GM12892 (cell line): ENCODE data around the gene CDKN1A.
A peak's percentile ranks its signal among the peaks of the same experiment; 100 is the strongest.

Source experiments
- DNase-seq: peaks from one replicate; pipeline ENCODE4 v3.0.0; 2011; ENCODE audit not compliant: insufficient read length
- FAIRE-seq: peaks from 2 replicates; lab custom pipeline; 2011; peaks lifted over from hg19 to GRCh38; lab: Jason Lieb, UNC
- POLR2A ChIP-seq: IDR thresholded peaks from 2 replicates; pipeline ENCODE4 v1.6.1; 2011; ENCODE audit warnings: low read depth, low read length, control low read depth
- POLR2AphosphoS5 ChIP-seq: IDR thresholded peaks from 2 replicates; pipeline ENCODE4 v1.6.1; 2011; ENCODE audit warnings: low read depth, low read length, control low read depth
- TAF1 ChIP-seq: IDR thresholded peaks from 2 replicates; pipeline ENCODE4 v1.6.1; 2011; ENCODE audit warnings: low read depth, mild to moderate bottlenecking, control low read depth, low read length, borderline replicate concordance

The CDKN1A gene

GRCh38 chr6:36682328-36683144 lies 4.0 kb downstream of the CDKN1A start:
- TF ChIP-seq POLR2AphosphoS5 (peak; percentile 59), POLR2A (no peak)
- FAIRE-seq (peak; percentile 84), DNase-seq (no peak)

DNA sequence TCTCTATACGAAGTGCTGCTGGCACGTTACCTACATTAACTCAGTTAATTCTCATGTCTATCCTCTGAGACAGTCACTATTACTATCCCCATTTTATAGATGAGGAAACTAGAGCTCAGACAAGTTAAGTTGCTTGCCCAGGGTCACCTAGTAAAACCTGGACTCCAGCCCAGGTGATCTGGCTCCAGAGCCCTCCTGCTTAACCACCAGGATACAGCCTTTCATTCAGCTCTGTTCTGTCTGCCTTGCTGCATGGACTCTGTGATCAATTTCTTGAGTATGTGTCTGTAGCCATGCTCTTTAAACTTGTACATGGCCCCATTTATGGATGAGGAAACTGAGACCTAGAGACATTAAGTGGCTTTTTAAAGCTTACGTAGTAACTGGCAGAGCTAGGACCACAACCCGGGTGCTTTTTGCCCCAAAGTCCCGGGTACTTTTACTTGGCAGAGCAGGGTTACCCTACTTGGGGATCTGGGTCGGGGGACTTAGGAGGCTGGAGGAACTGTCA lies 4.7 kb downstream of the CDKN1A start:
- no peak for FAIRE-seq
- DNase-seq = no peak
- TF ChIP-seq POLR2A (no peak), POLR2AphosphoS5 (no peak)

DNA sequence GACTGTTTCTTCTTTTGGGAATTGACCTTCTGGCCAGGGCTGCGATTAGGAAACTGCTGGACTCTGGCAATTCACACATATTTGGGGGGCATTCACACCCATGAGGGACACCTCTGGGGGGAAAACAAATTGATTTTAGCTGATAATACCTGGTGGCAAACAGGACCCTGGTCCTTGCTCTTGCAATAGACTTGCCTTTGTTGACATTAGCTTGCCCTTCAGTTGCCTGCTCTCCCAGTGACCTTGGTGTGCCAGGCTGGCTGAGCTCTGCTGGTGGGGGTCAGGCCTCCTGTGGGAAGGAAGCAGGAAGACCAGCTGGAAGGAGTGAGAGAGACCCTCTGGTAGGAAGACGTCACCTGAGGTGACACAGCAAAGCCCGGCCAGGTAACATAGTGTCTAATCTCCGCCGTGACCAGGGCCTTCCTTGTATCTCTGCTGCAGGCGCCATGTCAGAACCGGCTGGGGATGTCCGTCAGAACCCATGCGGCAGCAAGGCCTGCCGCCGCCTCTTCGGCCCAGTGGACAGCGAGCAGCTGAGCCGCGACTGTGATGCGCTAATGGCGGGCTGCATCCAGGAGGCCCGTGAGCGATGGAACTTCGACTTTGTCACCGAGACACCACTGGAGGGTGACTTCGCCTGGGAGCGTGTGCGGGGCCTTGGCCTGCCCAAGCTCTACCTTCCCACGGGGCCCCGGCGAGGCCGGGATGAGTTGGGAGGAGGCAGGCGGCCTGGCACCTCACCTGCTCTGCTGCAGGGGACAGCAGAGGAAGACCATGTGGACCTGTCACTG lies 5.3 kb downstream of the CDKN1A start:
- TF ChIP-seq TAF1 (no peak), POLR2A (peak; percentile 19; the same call in 1 of the 2 replicates)
- DNase-seq (no peak), FAIRE-seq (no peak)

GRCh38 chr6:36684447-36684812 lies 5.9 kb downstream of the CDKN1A start:
- FAIRE-seq (no peak), DNase-seq (no peak)
- peak; percentile 21; the same call in 1 of the 2 replicates for TF ChIP-seq POLR2A
- no peak for TF ChIP-seq POLR2AphosphoS5
- TF ChIP-seq TAF1 = no peak

DNA sequence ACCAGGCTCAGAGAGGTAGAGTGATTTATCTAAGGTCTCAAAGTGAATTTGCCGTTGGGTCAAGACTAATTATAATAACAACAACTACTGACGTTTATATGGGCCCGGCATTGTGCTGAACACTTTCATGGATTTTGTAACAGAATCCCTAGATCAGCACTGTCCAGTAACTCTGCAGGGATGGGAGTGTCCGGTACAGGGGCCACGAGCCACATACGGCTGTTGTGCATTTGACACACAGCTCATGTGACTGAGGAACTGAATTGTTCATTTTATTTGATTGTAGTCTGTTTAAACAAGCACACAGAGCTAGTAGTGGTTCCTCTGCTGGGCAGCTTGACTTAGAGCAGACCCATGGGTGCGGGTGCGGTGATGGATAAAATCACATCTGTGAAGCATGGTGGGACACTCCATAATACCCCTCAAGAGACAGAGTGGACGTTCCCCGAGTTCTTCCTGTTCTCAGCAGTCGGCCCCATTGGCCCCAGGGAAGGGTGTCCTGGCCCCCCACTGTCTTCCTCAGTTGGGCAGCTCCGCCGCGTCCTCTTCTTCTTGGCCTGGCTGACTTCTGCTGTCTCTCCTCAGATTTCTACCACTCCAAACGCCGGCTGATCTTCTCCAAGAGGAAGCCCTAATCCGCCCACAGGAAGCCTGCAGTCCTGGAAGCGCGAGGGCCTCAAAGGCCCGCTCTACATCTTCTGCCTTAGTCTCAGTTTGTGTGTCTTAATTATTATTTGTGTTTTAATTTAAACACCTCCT lies 6.8 kb downstream of the CDKN1A start:
- DNase-seq = no peak
- no peak; the same call in 1 of the 2 replicates for TF ChIP-seq POLR2A
- no peak for TF ChIP-seq TAF1
- peak; percentile 69 for TF ChIP-seq POLR2AphosphoS5
- no peak for FAIRE-seq

- DNase-seq (no peak), FAIRE-seq (no peak)
- TF ChIP-seq POLR2AphosphoS5 (no peak), POLR2A (no peak; the same call in 1 of the 2 replicates), TAF1 (no peak)
These were observed 7.6 kb downstream of the CDKN1A start for GRCh38 chr6:36685926-36686667.

DNA sequence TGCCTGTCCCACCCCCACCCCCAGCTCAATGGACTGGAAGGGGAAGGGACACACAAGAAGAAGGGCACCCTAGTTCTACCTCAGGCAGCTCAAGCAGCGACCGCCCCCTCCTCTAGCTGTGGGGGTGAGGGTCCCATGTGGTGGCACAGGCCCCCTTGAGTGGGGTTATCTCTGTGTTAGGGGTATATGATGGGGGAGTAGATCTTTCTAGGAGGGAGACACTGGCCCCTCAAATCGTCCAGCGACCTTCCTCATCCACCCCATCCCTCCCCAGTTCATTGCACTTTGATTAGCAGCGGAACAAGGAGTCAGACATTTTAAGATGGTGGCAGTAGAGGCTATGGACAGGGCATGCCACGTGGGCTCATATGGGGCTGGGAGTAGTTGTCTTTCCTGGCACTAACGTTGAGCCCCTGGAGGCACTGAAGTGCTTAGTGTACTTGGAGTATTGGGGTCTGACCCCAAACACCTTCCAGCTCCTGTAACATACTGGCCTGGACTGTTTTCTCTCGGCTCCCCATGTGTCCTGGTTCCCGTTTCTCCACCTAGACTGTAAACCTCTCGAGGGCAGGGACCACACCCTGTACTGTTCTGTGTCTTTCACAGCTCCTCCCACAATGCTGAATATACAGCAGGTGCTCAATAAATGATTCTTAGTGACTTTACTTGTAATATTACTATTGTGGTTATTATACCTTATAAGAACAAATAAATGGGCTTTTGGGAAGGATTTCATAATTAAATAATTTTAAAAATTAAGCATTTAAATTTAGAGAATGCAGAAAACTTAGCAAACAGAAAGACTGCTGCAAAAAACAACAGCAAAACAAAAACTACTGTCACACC lies 8.4 kb downstream of the CDKN1A start:
- DNase-seq (no peak), FAIRE-seq (no peak)
- TF ChIP-seq TAF1 = no peak
- TF ChIP-seq POLR2AphosphoS5 = 0 out of 2 replicates have a peak, but pooled peaks have one; percentile 37
- TF ChIP-seq POLR2A = peak; percentile 62

DNA sequence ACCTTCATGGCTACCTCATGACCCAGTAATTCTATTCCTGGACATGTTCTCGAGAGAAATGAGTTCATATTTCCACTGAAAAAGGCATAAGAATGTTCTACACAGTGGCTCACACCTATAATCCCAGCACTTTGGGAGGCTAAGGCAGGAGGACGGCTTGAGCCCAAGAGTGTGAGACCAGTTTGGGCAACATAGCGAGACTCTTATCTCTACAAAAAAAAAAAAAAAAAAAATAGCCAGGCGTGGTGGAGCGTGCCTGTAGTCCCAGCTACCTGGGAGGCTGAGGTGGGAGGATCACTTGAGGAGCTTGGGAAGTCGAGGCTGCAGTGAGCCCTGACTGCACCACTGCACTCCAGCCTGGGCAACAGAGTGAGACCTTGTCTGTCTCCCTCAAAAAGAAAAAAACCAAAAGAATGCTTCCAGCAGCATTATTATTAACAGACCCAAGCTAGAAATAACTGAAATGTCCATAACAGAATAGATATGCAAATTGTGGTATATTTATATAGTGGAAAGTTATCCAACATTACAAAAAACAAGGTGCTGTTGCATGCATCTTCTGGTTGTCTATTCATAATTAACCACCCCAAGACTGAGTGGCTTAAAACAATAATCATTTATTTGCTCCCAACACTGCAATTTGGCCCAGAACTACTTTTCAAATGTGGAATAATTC lies 9.7 kb downstream of the CDKN1A start:
- DNase-seq = no peak
- no peak; the same call in 1 of the 2 replicates for TF ChIP-seq POLR2A
- TF ChIP-seq TAF1 = no peak
- TF ChIP-seq POLR2AphosphoS5 = 0 out of 2 replicates have a peak, but pooled peaks have one; percentile 50
- FAIRE-seq = no peak

GRCh38 chr6:36688739-36689075 lies 10.2 kb downstream of the CDKN1A start:
- no peak for FAIRE-seq
- TF ChIP-seq TAF1 (no peak), POLR2A (no peak), POLR2AphosphoS5 (no peak)

DNA sequence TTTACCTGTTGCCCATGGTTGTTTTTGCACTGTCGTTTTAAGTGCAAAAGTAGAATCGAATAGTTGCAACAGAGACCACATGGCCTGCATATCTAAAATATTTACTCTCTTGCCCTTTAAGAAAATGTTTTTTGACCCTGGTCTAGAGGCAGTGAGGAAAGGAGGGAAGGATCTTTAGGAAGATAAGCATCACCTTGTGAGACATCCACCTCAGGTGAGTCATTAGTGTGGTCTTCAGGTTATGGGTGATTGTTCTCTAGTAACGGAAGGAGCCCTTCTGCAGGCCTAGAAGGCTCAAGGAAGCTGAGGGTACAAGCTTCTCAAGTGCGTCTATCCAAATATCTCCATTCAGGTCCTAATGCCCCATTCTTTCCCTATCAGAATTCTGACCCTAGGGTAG lies 12.5 kb downstream of the CDKN1A start:
- DNase-seq (no peak), FAIRE-seq (no peak)
- TF ChIP-seq POLR2AphosphoS5 = no peak
- no peak for TF ChIP-seq TAF1
- TF ChIP-seq POLR2A = no peak

More at GRCh38 chr6:36688739-36689075, 10.2 kb downstream of the CDKN1A start:
- DNase-seq = no peak
